Body of pancreas (tissue), 4 donors: ENCODE data around the gene TRAK1. TPM values are rescaled to one million over a fixed set of nuclear protein-coding genes. Genes with fewer than 3 reads are reported as not detected.

Experiments
- ATAC-seq: fragments of 150-250 bp; one replicate; pipeline ENCODE4 v1.9.1; 2016
- DNase-seq, 4 donors: peaks; one replicate each; pipeline ENCODE4 v3.0.0-alpha.2; 2019
- H3K27ac ChIP-seq, 4 donors: fragments of 200-600 bp; sonication (generic); 1 replicate in 3 of 4; 2 replicates in 1 of 4; pipeline versions ENCODE4 v1.5.1 to v1.6.1; 2016 to 2019; ENCODE audit warnings: mild to moderate bottlenecking in 1 of 4, mixed read lengths in 1 of 4, moderate library complexity in 1 of 4
- H3K27me3 ChIP-seq, 2 donors: fragments of 200-600 bp; sonication (generic); one replicate each; pipeline ENCODE4 v1.6.0; 2016; ENCODE audit warnings: mild to moderate bottlenecking in 1 of 2
- H3K36me3 ChIP-seq, 2 donors: fragments of 200-600 bp; sonication (generic); replicated peaks in 1 of 2; 2 replicates each; pipeline ENCODE4 v1.5.1; 2016; ENCODE audit warnings: low read depth in 2 of 2; ENCODE audit not compliant: insufficient read depth in 1 of 2
- H3K4me1 ChIP-seq: fragments of 200-600 bp; sonication (generic); one replicate; pipeline ENCODE4 v1.6.0; 2016
- H3K4me3 ChIP-seq, 2 donors: fragments of 200-600 bp; sonication (generic); 1 replicate in 1 of 2; 2 replicates in 1 of 2; pipeline ENCODE4 v1.5.1; 2016 to 2019
- H3K9me3 ChIP-seq, 3 donors: fragments of 200-600 bp; sonication (generic); 1 replicate in 2 of 3; 2 replicates in 1 of 3; pipeline ENCODE4 v1.5.1; 2016
- CTCF ChIP-seq, 7 experiments: fragments of 450-650 bp in 4 of 7; fragments of 200-600 bp in 3 of 7; sonication (generic) in 3 of 7; IDR thresholded peaks; one replicate each; pipeline ENCODE4 v1.5.1; 2016 to 2019; ENCODE audit warnings: antibody characterized with exemption in 7 of 7
- POLR2A ChIP-seq, 3 donors: fragments of 450-650 bp; IDR thresholded peaks; one replicate each; pipeline ENCODE4 v1.6.1; 2016; ENCODE audit warnings: antibody characterized with exemption in 3 of 3, mild to moderate bottlenecking in 2 of 3
- WGBS, 2 donors: methylation state at CpG; one replicate each; pipeline ENCODE4 v1.1.5; 2017; 5-methylcytosine and 5-hydroxymethylcytosine counted together
- intact Hi-C: fragments of 100-400 bp; cut with DNase I; formaldehyde crosslinking; loops from one replicate; pipeline ENCODE4 v1.15.1; 2023
- total RNA-seq, 2 donors: library from RNA; depleted of rRNA; stranded (reverse); fragments of >200 nt; gene quantifications; one replicate each; pipeline ENCODE4 v1.1.0, GENCODE V29; 2016

The TRAK1 gene
- total RNA-seq, 2 donors from 2014 or later: 17.1 to 24.1 TPM

DNA sequence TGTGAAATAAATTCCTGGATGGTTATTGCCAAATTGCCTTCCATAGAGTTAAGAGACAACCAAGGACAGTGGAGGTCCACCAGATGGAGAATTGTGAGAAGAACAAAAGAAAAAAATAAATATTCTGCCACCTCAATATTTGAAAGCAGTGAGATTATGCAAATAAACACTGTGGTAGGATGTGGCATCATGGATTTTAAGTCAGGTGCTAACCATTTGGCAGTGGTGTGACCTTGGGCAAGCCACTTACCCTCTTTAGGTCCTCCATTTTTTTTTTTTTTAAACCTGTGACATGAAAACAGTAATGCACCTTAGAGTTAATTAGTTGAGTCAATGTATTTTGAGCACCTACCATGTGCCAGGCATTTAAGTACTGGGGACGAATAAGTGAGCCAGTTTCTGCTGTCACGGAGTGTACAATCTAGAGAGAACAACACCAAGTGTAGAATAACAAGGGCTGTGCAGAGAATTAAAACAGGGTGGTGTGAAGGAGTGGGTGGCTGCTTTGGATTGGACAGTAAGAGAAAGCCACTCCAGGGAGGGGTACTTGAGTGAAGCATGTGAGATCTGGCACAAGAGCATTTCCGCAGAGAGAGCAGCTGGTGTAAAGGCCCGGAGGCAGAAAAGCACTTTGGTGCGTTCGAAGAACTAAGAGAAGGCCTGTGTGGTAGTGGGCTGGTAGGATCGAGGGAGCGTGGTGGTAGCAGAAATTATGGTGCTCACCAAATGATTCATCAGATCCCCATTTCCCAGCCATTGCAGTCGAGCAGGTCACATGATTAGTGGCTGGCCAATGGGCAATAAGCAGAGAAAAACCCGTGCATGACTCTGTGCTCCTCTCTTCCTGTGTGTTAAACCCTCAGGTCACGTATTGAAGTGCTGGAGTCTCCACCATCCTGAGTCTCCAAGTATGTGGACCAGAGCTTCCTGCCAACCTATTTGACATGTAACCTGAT, 135.6 kb downstream of the TRAK1 start:
- no peak for DNase-seq
- Histone ChIP-seq H3K4me1 (no peaks in the 10 kb centered on the region), H3K4me3 (no peak overlapping the region), H3K36me3 (peaks cover 0 to 9% of the 10 kb centered on the region in 2 donors), H3K27ac (no peak overlapping the region), H3K27me3 (no peaks in the 10 kb centered on the region), H3K9me3 (no peaks in the 10 kb centered on the region)
- ATAC-seq: no peak
- TF ChIP-seq POLR2A (IDR thresholded peaks at IDR 0.05): no peak
- TF ChIP-seq CTCF (IDR thresholded peaks at IDR 0.05): no peak
- WGBS, 2 donors: 81 to 86% methylated on average over 11 of the region's 11 CpGs
- intact Hi-C loops: loop anchor here (10.0 kb wide), 1 partner anchor 308 kb away; no protein-coding TSS in a partner anchor

- no peak for ATAC-seq
- WGBS, 2 donors: 35% methylated on average over 5 of the region's 5 CpGs
- Histone ChIP-seq H3K27ac (no peak overlapping the region), H3K36me3 (no peaks in the 10 kb centered on the region), H3K4me3 (no peak overlapping the region), H3K9me3 (no peaks in the 10 kb centered on the region), H3K27me3 (no peaks in the 10 kb centered on the region), H3K4me1 (no peaks in the 10 kb centered on the region)
- no peak for DNase-seq
- TF ChIP-seq POLR2A (IDR thresholded peaks at IDR 0.05): no peak
- no peak for TF ChIP-seq CTCF (IDR thresholded peaks at IDR 0.05)
- intact Hi-C loops: loop anchor here (10.0 kb wide), 1 partner anchor 306 kb away; no protein-coding TSS in a partner anchor
These were observed 137.6 kb downstream of the TRAK1 start for GRCh38 chr3:42228796-42229195.

DNA sequence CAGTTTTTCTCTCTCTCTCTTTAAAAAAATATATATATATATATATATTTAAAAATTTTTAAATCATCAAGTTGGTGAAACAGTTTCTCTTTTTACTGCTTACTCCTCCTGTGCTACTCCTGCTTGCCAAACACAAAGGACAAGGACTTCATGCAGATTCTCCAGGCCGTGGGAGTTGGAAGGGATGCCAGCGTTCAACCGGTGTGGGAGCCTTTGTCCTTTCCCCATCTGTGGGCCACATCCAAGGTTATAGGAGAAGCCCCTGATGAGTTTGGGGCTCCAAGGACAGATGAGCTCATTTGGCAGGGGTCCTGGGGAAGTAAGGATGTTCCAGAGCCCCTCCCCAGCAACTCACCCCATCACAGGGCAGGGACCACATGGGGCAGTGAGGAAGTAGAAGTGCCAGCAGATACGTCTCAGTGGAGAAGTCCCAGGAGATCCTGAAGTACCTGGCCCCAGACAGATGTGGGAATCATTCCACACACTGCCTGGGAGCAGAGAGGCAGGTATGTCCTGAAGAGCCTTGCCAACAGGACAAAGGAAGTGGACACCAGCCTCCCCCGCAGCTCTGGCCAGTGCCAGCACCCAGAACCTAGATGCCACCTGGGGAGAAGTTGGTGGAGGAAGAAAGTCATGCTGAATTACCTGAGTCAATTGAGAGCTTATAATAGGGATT, 138.2 kb downstream of the TRAK1 start:
- TF ChIP-seq CTCF (IDR thresholded peaks at IDR 0.05) (no peak), POLR2A (IDR thresholded peaks at IDR 0.05) (no peak)
- H3K4me3 ChIP-seq: no peak overlapping the region
- no peaks in the 10 kb centered on the region for H3K9me3 ChIP-seq
- intact Hi-C loops: loop anchor here (10.0 kb wide), 1 partner anchor 305 kb away; no protein-coding TSS in a partner anchor
- 43 to 49% methylated on average over 5 of the region's 5 CpGs for WGBS, 2 donors
- no peak overlapping the region for H3K27ac ChIP-seq
- ATAC-seq (no peak), DNase-seq (no peak)
- no peaks in the 10 kb centered on the region for H3K36me3 ChIP-seq
- no peaks in the 10 kb centered on the region for H3K4me1 ChIP-seq
- no peaks in the 10 kb centered on the region for H3K27me3 ChIP-seq

DNA sequence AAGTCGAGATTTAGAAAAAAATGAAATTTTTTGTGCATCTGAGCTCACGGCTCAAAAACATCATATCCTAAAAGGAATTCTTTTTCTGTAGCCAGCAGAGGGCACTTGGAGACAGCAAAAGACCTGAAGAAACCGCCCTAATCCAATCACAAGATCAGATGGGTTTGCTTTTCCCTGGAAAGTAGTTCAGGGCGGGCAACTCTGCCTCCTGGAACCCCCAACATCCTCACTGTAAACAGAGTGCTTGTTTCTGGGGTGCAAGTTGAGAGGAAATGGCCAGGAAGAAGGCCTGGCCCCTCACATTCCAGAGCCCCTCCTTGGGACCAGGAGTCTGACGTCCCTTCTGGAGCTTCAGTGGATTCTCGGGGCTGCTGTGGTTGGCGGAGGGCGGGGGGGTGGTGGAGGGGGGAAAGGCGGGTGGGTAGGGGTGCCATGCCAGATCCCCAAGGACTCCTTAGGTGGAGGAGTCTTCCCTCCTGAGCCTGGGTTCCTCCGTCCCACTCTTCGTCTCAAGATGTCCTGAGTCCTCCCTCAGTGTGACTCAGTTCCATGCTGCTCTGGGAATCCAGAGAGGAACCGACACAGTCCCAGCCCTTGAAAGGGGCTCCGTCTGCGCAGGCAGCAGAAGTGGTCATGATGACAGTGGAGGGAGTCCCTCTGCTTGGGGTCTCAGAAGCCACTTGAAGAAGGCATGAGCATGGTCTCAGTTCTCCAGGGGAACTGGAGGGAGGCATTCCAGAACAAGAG, 139.0 kb downstream of the TRAK1 start:
- ATAC-seq (no peak), DNase-seq (no peak)
- Histone ChIP-seq H3K36me3 (no peaks in the 10 kb centered on the region), H3K27ac (no peak overlapping the region), H3K27me3 (no peaks in the 10 kb centered on the region), H3K4me1 (no peaks in the 10 kb centered on the region), H3K9me3 (no peaks in the 10 kb centered on the region), H3K4me3 (no peak overlapping the region)
- 33 to 37% methylated on average over 9 to 14 of the region's 14 CpGs for WGBS, 2 donors
- intact Hi-C loops: loop anchor here (10.0 kb wide), 2 partner anchors 215 to 305 kb away; no protein-coding TSS in a partner anchor
- TF ChIP-seq CTCF (IDR thresholded peaks at IDR 0.05) (peak in 6 of 7 experiments; percentile 21 to 58 (median 48)), POLR2A (IDR thresholded peaks at IDR 0.05) (no peak)
